Kidney epithelial cell (primary cell): ENCODE results near the gene TMEM14A. TPM values are rescaled to one million over a fixed set of nuclear protein-coding genes. Genes with fewer than 3 reads are reported as not detected.

Source experiments
- DNase-seq: peaks from one replicate; pipeline ENCODE4 v3.0.0-alpha.2; 2010; ENCODE audit warnings: low read depth
- H3K27me3 ChIP-seq: 2 replicates; pipeline ENCODE4 v1.6.0; 2011; ENCODE audit warnings: low read length; ENCODE audit not compliant: control insufficient read depth, insufficient read depth
- H3K36me3 ChIP-seq: 2 replicates; pipeline ENCODE4 v1.5.1; 2011; ENCODE audit warnings: low read length; ENCODE audit not compliant: control insufficient read depth, insufficient read depth
- H3K4me3 ChIP-seq: 2 replicates; pipeline ENCODE4 v1.5.1; 2011; ENCODE audit warnings: low read depth, mild to moderate bottlenecking, control low read depth, low read length
- total RNA-seq: library from RNA; depleted of rRNA; stranded (reverse); fragments of >200 nt; gene quantifications from 2 replicates; pipeline ENCODE4 v1.2.3, GENCODE V29; 2015
- TF ChIP-seq, protein P1 (sequence below): IDR thresholded peaks from 2 replicates; pipeline ENCODE4 v1.5.1; 2011; ENCODE audit warnings: mild to moderate bottlenecking, moderate library complexity, low read length, control low read depth, inconsistent platforms; ENCODE audit not compliant: insufficient read depth, poor library complexity, severe bottlenecking

Gene TMEM14A
- total RNA-seq, 1 donor from 2014 or later, result 35.3 TPM

DNA sequence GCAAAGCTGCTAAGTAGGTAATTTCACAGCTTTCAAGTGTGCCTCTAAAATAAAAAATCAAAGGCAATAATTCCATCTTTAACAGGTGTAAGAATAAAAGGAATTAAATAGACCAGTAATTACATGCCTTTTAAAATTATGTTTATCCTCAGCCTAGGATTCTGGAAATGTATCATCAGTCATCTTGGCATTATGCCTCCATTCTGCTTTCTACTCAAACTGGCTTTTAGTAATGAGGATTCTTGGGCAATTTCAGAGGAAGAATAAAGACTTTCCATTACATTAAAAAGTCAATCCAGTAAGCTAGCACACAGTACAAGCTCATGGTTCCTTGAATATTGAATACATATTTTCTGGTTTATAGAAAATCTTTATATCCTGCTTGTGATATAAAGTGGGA lies 47.6 kb downstream of the TMEM14A start:
- no peak overlapping the region for H3K4me3 ChIP-seq
- no peaks in the 10 kb centered on the region for H3K27me3 ChIP-seq
- no peaks in the 10 kb centered on the region for H3K36me3 ChIP-seq
- DNase-seq, result no peak
- TF ChIP-seq, protein P1, sequence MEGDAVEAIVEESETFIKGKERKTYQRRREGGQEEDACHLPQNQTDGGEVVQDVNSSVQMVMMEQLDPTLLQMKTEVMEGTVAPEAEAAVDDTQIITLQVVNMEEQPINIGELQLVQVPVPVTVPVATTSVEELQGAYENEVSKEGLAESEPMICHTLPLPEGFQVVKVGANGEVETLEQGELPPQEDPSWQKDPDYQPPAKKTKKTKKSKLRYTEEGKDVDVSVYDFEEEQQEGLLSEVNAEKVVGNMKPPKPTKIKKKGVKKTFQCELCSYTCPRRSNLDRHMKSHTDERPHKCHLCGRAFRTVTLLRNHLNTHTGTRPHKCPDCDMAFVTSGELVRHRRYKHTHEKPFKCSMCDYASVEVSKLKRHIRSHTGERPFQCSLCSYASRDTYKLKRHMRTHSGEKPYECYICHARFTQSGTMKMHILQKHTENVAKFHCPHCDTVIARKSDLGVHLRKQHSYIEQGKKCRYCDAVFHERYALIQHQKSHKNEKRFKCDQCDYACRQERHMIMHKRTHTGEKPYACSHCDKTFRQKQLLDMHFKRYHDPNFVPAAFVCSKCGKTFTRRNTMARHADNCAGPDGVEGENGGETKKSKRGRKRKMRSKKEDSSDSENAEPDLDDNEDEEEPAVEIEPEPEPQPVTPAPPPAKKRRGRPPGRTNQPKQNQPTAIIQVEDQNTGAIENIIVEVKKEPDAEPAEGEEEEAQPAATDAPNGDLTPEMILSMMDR, result no peak

DNA sequence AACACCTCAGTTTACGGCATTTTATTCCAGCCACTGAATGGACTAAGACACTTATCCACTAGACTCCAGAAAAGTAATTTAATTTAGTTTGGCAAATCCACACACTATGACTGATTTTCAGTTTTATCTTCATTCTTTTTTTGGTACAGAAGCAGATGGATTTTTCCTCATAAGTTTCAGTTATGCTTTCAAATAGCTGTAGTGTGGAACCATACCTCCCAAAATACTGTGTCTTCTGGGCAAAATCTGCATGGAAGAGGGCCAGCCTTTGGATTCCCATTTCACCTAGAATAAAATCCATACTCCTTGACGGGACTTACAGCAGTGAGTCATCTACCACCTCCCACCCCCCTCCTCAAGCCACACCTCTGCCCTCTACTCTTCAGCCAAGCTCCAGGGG lies 49.4 kb downstream of the TMEM14A start:
- Histone ChIP-seq H3K4me3 (no peak overlapping the region), H3K27me3 (no peaks in the 10 kb centered on the region), H3K36me3 (no peaks in the 10 kb centered on the region)
- DNase-seq, result no peak
- TF ChIP-seq, protein P1, result no peak

DNA sequence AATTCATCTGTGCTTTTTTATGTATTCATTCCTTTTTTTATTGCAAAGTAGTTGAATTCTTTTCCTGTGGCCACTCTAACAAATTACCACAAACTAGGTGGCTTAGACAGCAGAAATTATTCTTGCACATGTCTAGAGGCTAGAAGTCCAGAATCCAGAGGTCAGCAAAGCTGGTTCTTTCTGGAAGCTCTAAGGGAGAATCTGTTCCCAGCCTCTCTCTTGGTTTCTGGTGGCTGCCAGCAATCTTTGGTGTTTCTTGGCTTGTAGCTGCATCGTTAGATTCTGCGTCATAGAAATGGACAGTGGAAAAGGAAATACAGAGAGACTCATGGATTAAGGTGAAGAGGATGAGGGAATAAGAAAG lies 53.1 kb downstream of the TMEM14A start:
- no peak for DNase-seq
- TF ChIP-seq, protein P1, result no peak
- H3K36me3 ChIP-seq, result no peaks in the 10 kb centered on the region
- H3K27me3 ChIP-seq, result no peaks in the 10 kb centered on the region
- H3K4me3 ChIP-seq, result no peak overlapping the region

DNA sequence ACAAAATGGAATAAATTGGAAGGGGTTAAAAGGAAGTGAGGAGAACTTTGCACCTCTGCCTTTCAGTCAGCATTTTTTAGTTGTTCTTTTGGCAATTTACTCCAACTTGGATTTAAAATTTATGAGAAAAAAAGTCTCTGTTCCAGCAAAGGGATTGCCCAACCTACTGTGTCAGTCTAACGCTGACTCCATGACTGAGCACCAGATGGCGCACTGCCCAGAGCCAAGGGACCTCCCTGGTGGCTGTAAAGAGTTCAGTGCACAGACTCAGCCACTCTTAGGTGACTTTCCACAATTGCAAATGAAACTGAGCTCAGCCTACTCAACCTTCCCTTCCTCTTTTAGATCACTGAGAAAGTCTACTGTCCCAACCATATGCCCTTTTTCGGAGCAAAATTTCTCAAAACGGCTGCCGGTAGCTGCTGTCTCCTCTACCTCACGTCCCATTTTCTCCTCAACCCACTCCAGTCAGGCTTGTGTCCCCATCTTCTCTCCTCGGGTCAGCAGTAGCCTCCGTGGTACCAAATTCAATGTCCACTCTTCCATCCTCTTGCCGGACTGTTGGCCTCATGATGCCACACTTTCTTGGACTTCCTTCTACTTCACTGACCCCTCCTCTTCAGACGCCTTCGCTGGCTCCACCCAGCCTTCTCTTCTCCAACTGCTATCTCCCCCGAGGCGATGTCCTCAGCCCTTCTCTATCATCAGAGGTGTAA lies 53.7 kb downstream of the TMEM14A start:
- no peak for DNase-seq
- H3K36me3 ChIP-seq, result no peaks in the 10 kb centered on the region
- no peak overlapping the region for H3K4me3 ChIP-seq
- H3K27me3 ChIP-seq, result no peaks in the 10 kb centered on the region
- TF ChIP-seq, protein P1, result peak; percentile 82

DNA sequence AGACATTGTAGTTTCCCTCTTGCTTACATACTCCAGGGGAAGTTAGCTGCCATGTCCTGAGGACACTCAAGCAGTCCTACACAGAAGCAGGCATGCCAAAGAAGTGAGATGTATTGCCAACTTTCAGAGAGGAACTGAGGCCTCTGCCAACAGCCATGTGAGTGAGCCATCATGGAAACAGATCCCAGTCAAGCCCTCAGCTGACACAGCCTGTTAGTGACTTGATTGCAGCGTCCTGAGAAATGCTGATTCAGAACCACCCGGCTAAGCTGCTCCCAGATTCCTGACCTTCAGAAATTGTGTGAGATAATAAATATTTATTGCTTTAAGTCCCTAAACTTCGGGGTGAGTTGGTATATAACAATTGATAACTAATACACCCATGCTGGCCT lies 54.2 kb downstream of the TMEM14A start:
- Histone ChIP-seq H3K27me3 (no peaks in the 10 kb centered on the region), H3K4me3 (no peak overlapping the region), H3K36me3 (no peaks in the 10 kb centered on the region)
- TF ChIP-seq, protein P1, result no peak
- no peak for DNase-seq
